Adrenal gland (tissue), 12 donors: ENCODE data around the gene FCHSD2. TPM values are rescaled to one million over a fixed set of nuclear protein-coding genes. Genes with fewer than 3 reads are reported as not detected.
A peak's percentile ranks its signal among the peaks of the same experiment; 100 is the strongest.

ENCODE experiments used
- DNase-seq, 7 donors: peaks; one replicate each; pipeline ENCODE4 v3.0.0-alpha.2; 2019 to 2020
- H3K27ac ChIP-seq, 5 donors: fragments of 200-600 bp; sonication (generic) in 4 of 5; 1 replicate in 3 of 5; 2 replicates in 2 of 5; pipeline versions ENCODE4 v1.5.1 to v1.8.0; 2016 to 2020; ENCODE audit warnings: mild to moderate bottlenecking in 1 of 5
- H3K27me3 ChIP-seq: fragments of 200-600 bp; 2 replicates; pipeline ENCODE4 v1.8.0; 2021
- H3K36me3 ChIP-seq, 2 donors: fragments of 200-600 bp; replicated peaks in 1 of 2; 1 replicate in 1 of 2; 2 replicates in 1 of 2; pipeline versions ENCODE4 v1.5.1 to v1.8.0; 2018 to 2022
- H3K4me1 ChIP-seq, 2 donors: fragments of 200-600 bp; replicated peaks in 1 of 2; 1 replicate in 1 of 2; 2 replicates in 1 of 2; pipeline versions ENCODE4 v1.5.1 to v1.8.0; 2018 to 2021
- H3K4me3 ChIP-seq, 4 donors: fragments of 200-600 bp; sonication (generic) in 3 of 4; one replicate each; pipeline ENCODE4 v1.5.1; 2016 to 2018
- H3K9me3 ChIP-seq, 3 donors: fragments of 200-600 bp; sonication (generic) in 1 of 3; replicated peaks in 1 of 3; 1 replicate in 2 of 3; 2 replicates in 1 of 3; pipeline versions ENCODE4 v1.5.1 to v1.8.0; 2016 to 2021
- CTCF ChIP-seq, 6 experiments: fragments of 450-650 bp in 4 of 6; fragments of 200-600 bp in 2 of 6; sonication (generic) in 1 of 6; IDR thresholded peaks; 1 replicate in 5 of 6; 2 replicates in 1 of 6; pipeline versions ENCODE4 v1.5.1 to v1.8.0; 2016 to 2021; ENCODE audit warnings: antibody characterized with exemption in 6 of 6, mild to moderate bottlenecking in 2 of 6, moderate library complexity in 1 of 6
- POLR2A ChIP-seq, 2 donors: fragments of 450-650 bp; IDR thresholded peaks; one replicate each; pipeline ENCODE4 v1.6.1; 2017; ENCODE audit warnings: antibody characterized with exemption in 2 of 2, mild to moderate bottlenecking in 2 of 2, moderate library complexity in 1 of 2
- WGBS, 4 donors: extraction: QIAGEN DNeasy Blood & Tissue Kit in 2 of 4; methylation state at CpG; one replicate each; pipeline versions ENCODE4 v1.1.5 to v1.1.7; 2013 to 2017; 5-methylcytosine and 5-hydroxymethylcytosine counted together
- intact Hi-C, 2 donors: fragments of 100-400 bp; cut with DNase I; formaldehyde crosslinking; loops; one replicate each; pipeline versions ENCODE4 v1.14.1 to v1.15.0; 2022 to 2023
- polyA plus RNA-seq, 3 donors: library from polyadenylated mRNA; stranded (reverse); fragments of 200-250 nt in 2 of 3; fragments of 350-450 nt in 1 of 3; fragmentation: Illumina TruSeq in 1 of 3; extraction: RNeasy Lipid Tissue Mini Kit (QIAGEN cat#74804) in 1 of 3; gene quantifications; one replicate each; pipeline ENCODE4 v1.2.3, GENCODE V29; 2013 to 2014
- total RNA-seq, 9 donors: library from RNA; depleted of rRNA in 4 of 9; stranded (reverse); fragments of >200 nt in 4 of 9; fragments of 120-200 nt in 1 of 9; fragmentation: NEBNext Ultra II Directional in 1 of 9; extraction: Animal tissue kit (Norgen Biotek cat#: 25700) in 1 of 9; gene quantifications; one replicate each; pipeline versions ENCODE4 v1.1.0 to v1.2.4, GENCODE V29; 2013 to 2023
- donor health status: healthy with polysubstance abuse.
- donor health status: Bipolar disorder and iron deficiency.
- donor health status: DM: yes; HTN: yes; CAD: no.
- donor health status: DM: no; HTN: no; CAD: no.
- donor health status: DM: no; HTN: no; CAD: no.
- donor health status: DM: yes; HTN: yes; CAD: no.

Gene FCHSD2
- total and polyA plus RNA-seq, 12 donors, result 14.6 to 67.2 (median 32.7) TPM

GRCh38 chr11:73149105-73149504 is 7.0 kb upstream of the FCHSD2 start:
- Histone ChIP-seq H3K4me1 (peaks cover 0 to 2% of the 10 kb centered on the region in 2 donors), H3K4me3 (no peak overlapping the region), H3K36me3 (no peaks in the 10 kb centered on the region), H3K9me3 (no peaks in the 10 kb centered on the region), H3K27me3 (no peaks in the 10 kb centered on the region), H3K27ac (no peak overlapping the region)
- no peak for TF ChIP-seq POLR2A (IDR thresholded peaks at IDR 0.05)
- TF ChIP-seq CTCF (IDR thresholded peaks at IDR 0.05), result no peak
- 80 to 90% (median 86%) methylated on average over 2 of the region's 2 CpGs for WGBS, 4 donors
- DNase-seq, result no peak
- intact Hi-C loops, result loop anchor here in 1 of 2 donors (10.0 kb wide), 1 partner anchor 224 kb away; no protein-coding TSS in a partner anchor

GRCh38 chr11:73147771-73148681 is 5.9 kb upstream of the FCHSD2 start:
- TF ChIP-seq CTCF (IDR thresholded peaks at IDR 0.05) (no peak), POLR2A (IDR thresholded peaks at IDR 0.05) (no peak)
- Histone ChIP-seq H3K4me3 (no peak overlapping the region), H3K9me3 (no peaks in the 10 kb centered on the region), H3K27me3 (no peaks in the 10 kb centered on the region), H3K27ac (peak overlapping the region in 1 of 5 donors; percentile 26), H3K4me1 (peaks cover 10 to 13% of the 10 kb centered on the region in 2 donors), H3K36me3 (no peaks in the 10 kb centered on the region)
- peak in 2 of 7 donors; percentile 21 to 35 for DNase-seq
- 68 to 79% (median 75%) methylated on average over 14 to 15 of the region's 15 CpGs for WGBS, 4 donors
- intact Hi-C loops, result loop anchor here in 1 of 2 donors (10.0 kb wide), 1 partner anchor 223 kb away; no protein-coding TSS in a partner anchor

GRCh38 chr11:73145986-73146575 is 4.0 kb upstream of the FCHSD2 start:
- no peaks in the 10 kb centered on the region for H3K27me3 ChIP-seq
- TF ChIP-seq POLR2A (IDR thresholded peaks at IDR 0.05) (no peak), CTCF (IDR thresholded peaks at IDR 0.05) (no peak)
- WGBS, 4 donors, result 91 to 95% (median 93%) methylated on average over 5 to 6 of the region's 6 CpGs
- no peaks in the 10 kb centered on the region for H3K36me3 ChIP-seq
- H3K27ac ChIP-seq, result no peak overlapping the region
- H3K4me3 ChIP-seq, result no peak overlapping the region
- no peaks in the 10 kb centered on the region for H3K9me3 ChIP-seq
- H3K4me1 ChIP-seq, result peaks cover 11 to 13% of the 10 kb centered on the region in 2 donors
- DNase-seq, result no peak
- intact Hi-C loops, result loop anchor here in 1 of 2 donors (10.0 kb wide), 1 partner anchor 221 kb away; no protein-coding TSS in a partner anchor
